Liver (tissue), 9 donors: ENCODE results near the gene PDZD2. TPM values are rescaled to one million over a fixed set of nuclear protein-coding genes. Genes with fewer than 3 reads are reported as not detected.
A peak's percentile ranks its signal among the peaks of the same experiment; 100 is the strongest.

Experiments used
- DNase-seq: peaks from one replicate; pipeline ENCODE4 v3.0.0-alpha.2; 2017; ENCODE audit warnings: low spot score
- H3K27ac ChIP-seq, 2 donors: one replicate each; pipeline ENCODE4 v1.7.0; 2013; ENCODE audit warnings: inconsistent platforms in 2 of 2, low read length in 2 of 2, control low read depth in 1 of 2, low read depth in 1 of 2, mild to moderate bottlenecking in 1 of 2
- H3K27me3 ChIP-seq, 4 donors: one replicate each; pipeline versions ENCODE4 v1.6.1 to v1.7.0; 2013; ENCODE audit warnings: low read length in 3 of 4, inconsistent platforms in 1 of 4, mild to moderate bottlenecking in 1 of 4, moderate library complexity in 1 of 4; ENCODE audit not compliant: control insufficient read depth in 4 of 4, insufficient read depth in 4 of 4
- H3K36me3 ChIP-seq, 4 donors: one replicate each; pipeline versions ENCODE4 v1.6.1 to v1.7.0; 2013; ENCODE audit warnings: low read length in 3 of 4, mild to moderate bottlenecking in 3 of 4, low read depth in 1 of 4, moderate library complexity in 1 of 4; ENCODE audit not compliant: control insufficient read depth in 4 of 4, insufficient read depth in 3 of 4
- H3K4me1 ChIP-seq, 4 donors: one replicate each; pipeline versions ENCODE4 v1.6.1 to v1.7.0; 2013; ENCODE audit warnings: low read length in 3 of 4, mild to moderate bottlenecking in 3 of 4, moderate library complexity in 1 of 4; ENCODE audit not compliant: control insufficient read depth in 4 of 4, insufficient read depth in 4 of 4
- H3K4me3 ChIP-seq, 3 donors: one replicate each; pipeline versions ENCODE4 v1.6.1 to v1.7.0; 2013; ENCODE audit warnings: low read length in 3 of 3, control low read depth in 1 of 3, low read depth in 1 of 3, mild to moderate bottlenecking in 1 of 3
- H3K9ac ChIP-seq, 2 donors: one replicate each; pipeline ENCODE4 v1.7.0; 2013; ENCODE audit warnings: low read length in 2 of 2, mild to moderate bottlenecking in 2 of 2, moderate library complexity in 2 of 2, control low read depth in 1 of 2, low read depth in 1 of 2
- H3K9me3 ChIP-seq, 4 donors: one replicate each; pipeline versions ENCODE4 v1.6.1 to v1.7.0; 2013; ENCODE audit warnings: low read length in 3 of 4; ENCODE audit not compliant: control insufficient read depth in 4 of 4
- EGR1 ChIP-seq, 2 donors: IDR thresholded peaks; 2 replicates each; pipeline ENCODE4 v1.6.1; 2016 to 2018; ENCODE audit warnings: antibody characterized with exemption in 2 of 2, low read depth in 2 of 2
- GABPA ChIP-seq, 2 donors: IDR thresholded peaks in 1 of 2; conservative IDR thresholded peaks in 1 of 2; 2 replicates each; pipeline ENCODE4 v1.6.1; 2016; ENCODE audit warnings: antibody characterized with exemption in 2 of 2, mild to moderate bottlenecking in 1 of 2, moderate library complexity in 1 of 2
- HNF4A ChIP-seq, 2 donors: conservative IDR thresholded peaks; 2 replicates each; pipeline ENCODE4 v1.6.1; 2016; ENCODE audit warnings: antibody characterized with exemption in 2 of 2, mild to moderate bottlenecking in 2 of 2
- HNF4G ChIP-seq: IDR thresholded peaks from 2 replicates; pipeline ENCODE4 v1.6.1; 2016; ENCODE audit warnings: antibody characterized with exemption
- RAD21 ChIP-seq, 2 donors: IDR thresholded peaks; 2 replicates each; pipeline ENCODE4 v1.6.1; 2016; ENCODE audit warnings: antibody characterized with exemption in 2 of 2, mild to moderate bottlenecking in 2 of 2
- RXRA ChIP-seq, 2 donors: IDR thresholded peaks; 2 replicates each; pipeline ENCODE4 v1.6.1; 2017 to 2018; ENCODE audit warnings: antibody characterized with exemption in 2 of 2, mild to moderate bottlenecking in 1 of 2
- SP1 ChIP-seq: IDR thresholded peaks from 2 replicates; pipeline ENCODE4 v1.6.1; 2018; ENCODE audit warnings: antibody characterized with exemption, mild to moderate bottlenecking
- TAF1 ChIP-seq: conservative IDR thresholded peaks from 2 replicates; pipeline ENCODE4 v1.6.1; 2016; ENCODE audit warnings: antibody characterized with exemption, mild to moderate bottlenecking
- YY1 ChIP-seq: IDR thresholded peaks from 2 replicates; pipeline ENCODE4 v1.6.1; 2016; ENCODE audit warnings: antibody characterized with exemption, mild to moderate bottlenecking
- WGBS: extraction: QIAGEN DNeasy Blood & Tissue Kit; methylation state at CpG from one replicate; pipeline ENCODE4 v1.1.7; 2013; 5-methylcytosine and 5-hydroxymethylcytosine counted together
- polyA plus RNA-seq, 2 donors: library from polyadenylated mRNA; stranded (reverse) in 1 of 2; unstranded in 1 of 2; fragments of 200-250 nt in 1 of 2; fragments of >200 nt in 1 of 2; fragmentation: Nextera tagmentation in 1 of 2; extraction: Ambion mirVana in 1 of 2; gene quantifications; one replicate each; pipeline versions ENCODE4 v1.2.1 to v1.2.3, GENCODE V29; 2013 to 2015
- total RNA-seq, 2 donors: library from RNA; depleted of rRNA; stranded (reverse); fragments of >200 nt; gene quantifications; one replicate each; pipeline ENCODE4 v1.2.3, GENCODE V29; 2014
- donor health status: healthy.
- donor health status: healthy.
- donor health status: healthy.
- donor health status: healthy.
- donor health status: healthy.

The PDZD2 gene
- total and polyA plus RNA-seq, 4 donors, result 0.27 to 1.1 (median 0.54) TPM

- H3K36me3 ChIP-seq, result no peaks in the 10 kb centered on the region
- 53% methylated on average over 8 of the region's 8 CpGs for WGBS
- no peak for DNase-seq
- H3K9me3 ChIP-seq, result peaks cover 0 to 5% (median 1%) of the 10 kb centered on the region in 4 donors
- peaks cover 0 to 18% (median 3%) of the 10 kb centered on the region in 4 donors for H3K27me3 ChIP-seq
- H3K4me1 ChIP-seq, result peaks cover 6 to 17% (median 14%) of the 10 kb centered on the region in 4 donors
- no peak overlapping the region for H3K4me3 ChIP-seq
- no peak overlapping the region for H3K27ac ChIP-seq
- no peak overlapping the region for H3K9ac ChIP-seq
- TF ChIP-seq TAF1 (no peak), GABPA (IDR thresholded peaks at IDR 0.05 in 1 of 2, conservative IDR thresholded peaks at IDR 0.05 in 1 of 2) (no peak), HNF4A (conservative IDR thresholded peaks at IDR 0.05) (no peak)
Measured at GRCh38 chr5:31853398-31854135, 214.6 kb downstream of the PDZD2 start.

GRCh38 chr5:31854181-31855133 lies 215.5 kb downstream of the PDZD2 start:
- no peak for DNase-seq
- no peaks in the 10 kb centered on the region for H3K36me3 ChIP-seq
- WGBS, result 5% methylated on average over 49 of the region's 49 CpGs
- H3K4me1 ChIP-seq, result peaks cover 6 to 17% (median 14%) of the 10 kb centered on the region in 4 donors
- H3K9ac ChIP-seq, result no peak overlapping the region
- H3K9me3 ChIP-seq, result peaks cover 4 to 9% (median 7%) of the 10 kb centered on the region in 4 donors
- no peak overlapping the region for H3K27ac ChIP-seq
- peak overlapping the region; percentile 41 to 52 (median 45) for H3K4me3 ChIP-seq
- TF ChIP-seq RAD21 (IDR thresholded peaks at IDR 0.05), result no peak
- no peak for TF ChIP-seq HNF4G
- TF ChIP-seq EGR1 (IDR thresholded peaks at IDR 0.05; ENCODE audit: low read depth in 2 of 2), result no peak
- TF ChIP-seq TAF1, result no peak
- no peak for TF ChIP-seq RXRA (IDR thresholded peaks at IDR 0.05)
- TF ChIP-seq GABPA (IDR thresholded peaks at IDR 0.05 in 1 of 2, conservative IDR thresholded peaks at IDR 0.05 in 1 of 2), result no peak
- TF ChIP-seq SP1, result no peak
- H3K27me3 ChIP-seq, result peaks cover 0 to 18% (median 3%) of the 10 kb centered on the region in 4 donors

GRCh38 chr5:31855134-31856040 lies 216.5 kb downstream of the PDZD2 start:
- DNase-seq, result peak; percentile 35

More at GRCh38 chr5:31855134-31856040, 216.5 kb downstream of the PDZD2 start:
- peaks cover 6 to 17% (median 14%) of the 10 kb centered on the region in 4 donors for H3K4me1 ChIP-seq
- no peaks in the 10 kb centered on the region for H3K36me3 ChIP-seq
- peaks cover 7 to 17% (median 13%) of the 10 kb centered on the region in 4 donors for H3K9me3 ChIP-seq
- no peak for TF ChIP-seq YY1
- WGBS, result 8% methylated on average over 31 of the region's 31 CpGs
- H3K27me3 ChIP-seq, result peaks cover 0 to 18% (median 3%) of the 10 kb centered on the region in 4 donors
- H3K9ac ChIP-seq, result no peak overlapping the region
- H3K4me3 ChIP-seq, result peak overlapping the region; percentile 41 to 52 (median 45)
- H3K27ac ChIP-seq, result no peak overlapping the region
